HepG2 (cell line): ENCODE data around the gene SERBP1.

ENCODE experiments used
- FOXO1 ChIP-seq: sonication (generic); formaldehyde crosslinking; IDR thresholded peaks from 2 replicates; pipeline ENCODE4 v1.4.0; 2020; ENCODE audit warnings: missing genetic modification reagents
- HDAC1 ChIP-seq: sonication (generic); formaldehyde crosslinking; IDR thresholded peaks from 2 replicates; pipeline ENCODE4 v1.5.1; 2020; ENCODE audit warnings: mild to moderate bottlenecking, missing genetic modification reagents
- JUN ChIP-seq: sonication (generic); formaldehyde crosslinking; IDR thresholded peaks from 2 replicates; pipeline ENCODE4 v1.4.0; 2020; ENCODE audit warnings: mild to moderate bottlenecking, missing genetic modification reagents
- NFYB ChIP-seq: sonication (generic); formaldehyde crosslinking; IDR thresholded peaks from 2 replicates; pipeline ENCODE4 v1.4.0; 2020; ENCODE audit warnings: missing genetic modification reagents
- TF ChIP-seq, protein P1 (sequence below): sonication (generic); formaldehyde crosslinking; IDR thresholded peaks from 2 replicates; pipeline ENCODE4 v1.5.1; 2020; ENCODE audit warnings: missing genetic modification reagents, mild to moderate bottlenecking, borderline replicate concordance
- TF ChIP-seq, protein P2 (sequence below): sonication (generic); formaldehyde crosslinking; IDR thresholded peaks from 2 replicates; pipeline ENCODE4 v1.9.0; 2021; ENCODE audit warnings: missing genetic modification reagents, borderline replicate concordance

DNA sequence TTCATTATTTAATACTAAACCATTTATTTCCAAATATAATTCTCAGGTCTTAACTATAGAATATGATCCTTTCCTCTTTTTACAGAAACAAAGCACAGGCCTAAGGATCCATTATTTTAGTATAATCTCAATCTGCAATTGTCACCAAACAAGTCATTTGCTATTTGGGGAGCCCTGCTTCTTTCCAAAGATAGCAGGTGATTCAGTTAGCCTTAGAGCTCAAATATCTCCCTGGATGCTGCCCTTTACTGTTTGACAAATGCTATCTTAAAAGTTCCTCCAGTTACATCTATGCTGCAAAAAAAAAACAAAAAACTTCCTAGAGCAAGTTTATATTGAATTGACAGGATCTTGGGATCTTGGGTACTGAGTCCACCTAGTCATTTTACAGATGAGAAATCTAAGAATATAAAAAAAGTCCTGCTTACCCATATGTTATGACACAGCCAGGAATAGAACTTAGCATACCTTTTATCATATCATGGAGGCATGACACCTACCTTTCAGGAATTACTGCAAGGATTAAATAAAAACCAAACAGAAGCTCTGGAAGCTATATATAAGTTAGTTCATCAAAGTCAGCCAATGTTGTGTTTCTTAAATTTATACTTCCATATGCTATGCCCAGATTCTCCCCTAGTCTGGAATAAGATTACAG, 9.2 kb downstream of the SERBP1 start:
- no peak for TF ChIP-seq NFYB (CRISPR knock-in tag)
- no peak for TF ChIP-seq JUN (CRISPR knock-in tag)
- no peak for TF ChIP-seq HDAC1 (CRISPR knock-in tag)
- TF ChIP-seq, protein P1, sequence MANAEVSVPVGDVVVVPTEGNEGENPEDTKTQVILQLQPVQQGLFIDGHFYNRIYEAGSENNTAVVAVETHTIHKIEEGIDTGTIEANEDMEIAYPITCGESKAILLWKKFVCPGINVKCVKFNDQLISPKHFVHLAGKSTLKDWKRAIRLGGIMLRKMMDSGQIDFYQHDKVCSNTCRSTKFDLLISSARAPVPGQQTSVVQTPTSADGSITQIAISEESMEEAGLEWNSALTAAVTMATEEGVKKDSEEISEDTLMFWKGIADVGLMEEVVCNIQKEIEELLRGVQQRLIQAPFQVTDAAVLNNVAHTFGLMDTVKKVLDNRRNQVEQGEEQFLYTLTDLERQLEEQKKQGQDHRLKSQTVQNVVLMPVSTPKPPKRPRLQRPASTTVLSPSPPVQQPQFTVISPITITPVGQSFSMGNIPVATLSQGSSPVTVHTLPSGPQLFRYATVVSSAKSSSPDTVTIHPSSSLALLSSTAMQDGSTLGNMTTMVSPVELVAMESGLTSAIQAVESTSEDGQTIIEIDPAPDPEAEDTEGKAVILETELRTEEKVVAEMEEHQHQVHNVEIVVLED (CRISPR knock-in tag), result no peak
- TF ChIP-seq, protein P2, sequence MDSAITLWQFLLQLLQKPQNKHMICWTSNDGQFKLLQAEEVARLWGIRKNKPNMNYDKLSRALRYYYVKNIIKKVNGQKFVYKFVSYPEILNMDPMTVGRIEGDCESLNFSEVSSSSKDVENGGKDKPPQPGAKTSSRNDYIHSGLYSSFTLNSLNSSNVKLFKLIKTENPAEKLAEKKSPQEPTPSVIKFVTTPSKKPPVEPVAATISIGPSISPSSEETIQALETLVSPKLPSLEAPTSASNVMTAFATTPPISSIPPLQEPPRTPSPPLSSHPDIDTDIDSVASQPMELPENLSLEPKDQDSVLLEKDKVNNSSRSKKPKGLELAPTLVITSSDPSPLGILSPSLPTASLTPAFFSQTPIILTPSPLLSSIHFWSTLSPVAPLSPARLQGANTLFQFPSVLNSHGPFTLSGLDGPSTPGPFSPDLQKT (CRISPR knock-in tag), result no peak
- no peak for TF ChIP-seq FOXO1 (CRISPR knock-in tag)
